T-helper 1 cell (primary cell): ENCODE data around the gene KRTAP1-1.
"Not testable (repeated sequence)": the region's sequence is repeated elsewhere in the genome, so short reads cannot be mapped to it uniquely, and the experiment has no call there.

ENCODE experiments used
- DNase-seq, 5 donors: peaks; one replicate each; pipeline ENCODE4 v3.0.0-alpha.2; 2012 to 2020

Gene KRTAP1-1

GRCh38 chr17:41009936-41010335, 31.3 kb downstream of the KRTAP1-1 start:
- no peak for DNase-seq

GRCh38 chr17:41009301-41009760, 31.9 kb downstream of the KRTAP1-1 start:
- no peak for DNase-seq

- no peak for DNase-seq
Measured at GRCh38 chr17:41008811-41009210, 32.4 kb downstream of the KRTAP1-1 start, which contains the start of gene KRTAP3-1. TSS of gene KRTAP3-1 (minus strand) at chr17:41009128. CDS start at chr17:41009074, 54 bp downstream.

GRCh38 chr17:41004397-41004796, 36.9 kb downstream of the KRTAP1-1 start:
- no peak for DNase-seq

- DNase-seq: no peak
Measured at GRCh38 chr17:41003926-41004325, 37.3 kb downstream of the KRTAP1-1 start.

GRCh38 chr17:41002814-41003213, 38.4 kb downstream of the KRTAP1-1 start:
- DNase-seq: no peak

- DNase-seq: no peak
Measured at GRCh38 chr17:41001795-41002194, 39.5 kb downstream of the KRTAP1-1 start.

GRCh38 chr17:40999563-40999962, 41.7 kb downstream of the KRTAP1-1 start, which contains the start of gene KRTAP3-2:
TSS of gene KRTAP3-2 (minus strand) at chr17:40999906. CDS start at chr17:40999853, 53 bp downstream.
- DNase-seq: not testable (repeated sequence)

GRCh38 chr17:40997361-40997760, 43.9 kb downstream of the KRTAP1-1 start:
- no peak for DNase-seq

GRCh38 chr17:40996829-40997228, 44.4 kb downstream of the KRTAP1-1 start:
- DNase-seq: no peak

GRCh38 chr17:40995116-40995515, 46.1 kb downstream of the KRTAP1-1 start:
- DNase-seq: no peak

GRCh38 chr17:40993839-40994238, 47.4 kb downstream of the KRTAP1-1 start, which contains the start of gene KRTAP3-3:
TSS of gene KRTAP3-3 (minus strand) at chr17:40994164. CDS start at chr17:40994097, 67 bp downstream.
- no peak for DNase-seq

- no peak for DNase-seq
Measured at GRCh38 chr17:40993084-40993483, 48.2 kb downstream of the KRTAP1-1 start.

- no peak for DNase-seq
Measured at GRCh38 chr17:40992666-40993065, 48.6 kb downstream of the KRTAP1-1 start.
